Natural killer cell (primary cell): ENCODE measurements around the gene ZC3HAV1. TPM values are rescaled to one million over a fixed set of nuclear protein-coding genes. Genes with fewer than 3 reads are reported as not detected.

Experiments
- ATAC-seq, 3 donors: fragments of 150-1000 bp in 2 of 3; fragments of 200-7000 bp in 1 of 3; cut with Tn5 transposase; 1 replicate in 1 of 3; 2 replicates in 2 of 3; pipeline ENCODE4 v1.10.0; 2021; ENCODE audit warnings: mild to moderate bottlenecking in 2 of 3, moderate library complexity in 2 of 3
- DNase-seq, 2 donors: peaks; one replicate each; pipeline versions ENCODE4 v3.0.0 to v3.0.0-alpha.2; 2013 to 2021; ENCODE audit warnings: mixed read lengths in 1 of 2
- H3K27ac ChIP-seq: one replicate; pipeline ENCODE4 v1.5.1; 2013; ENCODE audit warnings: mild to moderate bottlenecking, low read length
- H3K27me3 ChIP-seq: one replicate; pipeline ENCODE4 v1.6.1; 2013; ENCODE audit warnings: low read length; ENCODE audit not compliant: control insufficient read depth, insufficient read depth
- H3K36me3 ChIP-seq: one replicate; pipeline ENCODE4 v1.6.1; 2013; ENCODE audit warnings: low read length; ENCODE audit not compliant: control insufficient read depth, insufficient read depth
- H3K4me1 ChIP-seq: one replicate; pipeline ENCODE4 v1.6.1; 2013; ENCODE audit warnings: low read length; ENCODE audit not compliant: control insufficient read depth, insufficient read depth
- H3K4me3 ChIP-seq: one replicate; pipeline ENCODE4 v1.5.1; 2013; ENCODE audit warnings: low read length
- H3K9me3 ChIP-seq: one replicate; pipeline ENCODE4 v1.6.1; 2013; ENCODE audit warnings: low read length; ENCODE audit not compliant: control insufficient read depth, insufficient read depth
- H3K27ac Mint-ChIP-seq, 2 donors: one replicate each; pipeline ENCODE4 v1.8.0; 2022; ENCODE audit warnings: mild to moderate bottlenecking in 2 of 2, mixed read lengths in 2 of 2, moderate library complexity in 1 of 2
- H3K27me3 Mint-ChIP-seq, 2 donors: one replicate each; pipeline ENCODE4 v1.8.0; 2022; ENCODE audit warnings: low read depth in 2 of 2, mixed read lengths in 2 of 2
- H3K36me3 Mint-ChIP-seq: one replicate; pipeline ENCODE4 v1.8.0; 2022; ENCODE audit warnings: mixed read lengths
- H3K4me1 Mint-ChIP-seq, 2 donors: one replicate each; pipeline ENCODE4 v1.8.0; 2022; ENCODE audit warnings: mixed read lengths in 2 of 2
- H3K4me3 Mint-ChIP-seq: one replicate; pipeline ENCODE4 v1.8.0; 2022; ENCODE audit warnings: mild to moderate bottlenecking, moderate library complexity, mixed read lengths
- H3K9me3 Mint-ChIP-seq, 2 donors: one replicate each; pipeline ENCODE4 v1.8.0; 2022; ENCODE audit warnings: mixed read lengths in 2 of 2
- WGBS: methylation state at CpG from one replicate; pipeline ENCODE4 v1.1.7; 2013; ENCODE audit warnings: missing lambda C conversion rate; ENCODE audit not compliant: insufficient coverage; 5-methylcytosine and 5-hydroxymethylcytosine counted together
- intact Hi-C: fragments of 100-400 bp; cut with micrococcal nuclease; formaldehyde crosslinking; loops from one replicate; pipeline ENCODE4 v1.14.2; 2022
- total RNA-seq, 4 donors: library from RNA; stranded (reverse); fragments of 120-200 nt in 1 of 4; gene quantifications; one replicate each; pipeline versions ENCODE4 v1.2.3 to v1.2.4, GENCODE V29; 2013 to 2022
- TF ChIP-seq, protein P1 (sequence below): fragments of 200-600 bp; IDR thresholded peaks from one replicate; pipeline ENCODE4 v1.8.0; 2022; ENCODE audit warnings: antibody characterized with exemption

Gene ZC3HAV1
- 100 to 1,000 TPM; 129 to 153 (median 137) TPM for total RNA-seq
- 94.8 TPM for total RNA-seq (2013)

DNA sequence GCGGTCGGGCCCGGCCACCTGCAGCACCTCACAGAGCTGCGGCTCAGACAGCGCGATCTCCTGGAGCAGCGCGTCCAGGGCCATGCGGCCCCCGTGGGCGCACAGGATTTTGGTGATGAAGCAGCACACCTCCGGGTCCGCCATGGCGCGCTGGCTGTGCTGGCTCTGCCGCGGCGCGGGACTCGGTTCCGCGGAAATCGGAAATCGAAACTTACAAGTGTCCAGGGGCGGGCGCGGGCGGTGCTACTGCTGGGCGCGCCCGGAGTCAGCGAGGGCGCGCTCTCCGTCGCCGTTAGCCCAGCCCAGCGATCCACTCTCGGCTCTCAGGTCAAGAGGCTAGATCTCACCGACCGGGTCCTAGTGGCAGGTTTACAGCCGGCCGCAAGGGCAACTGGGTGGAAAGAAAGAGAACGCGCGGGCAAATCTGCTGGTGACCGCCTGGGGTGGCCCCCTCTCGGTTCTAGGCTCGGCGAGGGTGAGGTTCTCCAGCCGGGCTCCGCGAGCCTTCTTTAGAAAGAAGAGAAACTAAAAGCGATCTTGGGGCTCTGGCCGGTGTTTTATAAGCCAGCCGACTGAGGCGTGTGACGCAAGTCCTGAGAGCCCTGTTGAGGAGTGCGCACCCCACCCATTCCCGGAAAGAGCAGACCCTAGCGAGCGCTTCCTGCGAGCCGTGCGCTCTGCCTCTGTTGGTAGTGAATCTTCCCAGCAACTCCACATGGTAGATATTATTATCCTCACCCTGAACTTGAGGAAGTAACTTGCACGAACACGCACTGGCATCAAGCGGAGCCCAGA is at the start of gene ZC3HAV1:
TSS of gene ZC3HAV1 (minus strand) at position 533 of the 795 bp plus-strand sequence. CDS start at position 144, 389 bp downstream.
- Mint-ChIP-seq H3K27ac (peak within 1 kb of the TSS; percentile 96 to 99), H3K4me1 (peaks cover 50 to 51% of the 10 kb centered on the region in 2 donors), H3K36me3 (peaks cover 10% of the 10 kb centered on the region), H3K4me3 (peak within 1 kb of the TSS; percentile 97), H3K27me3 (no peaks in the 10 kb centered on the region), H3K9me3 (peaks cover 0 to 4% of the 10 kb centered on the region in 2 donors)
- intact Hi-C loops: loop anchor here (1.0 to 5.0 kb wide), 4 partner anchors 14 to 231 kb away; partner anchors contain the start of gene UBN2
- Histone ChIP-seq H3K4me3 (peak within 1 kb of the TSS; percentile 91), H3K27me3 (no peaks in the 10 kb centered on the region), H3K27ac (peak within 1 kb of the TSS; percentile 89), H3K36me3 (no peaks in the 10 kb centered on the region), H3K9me3 (no peaks in the 10 kb centered on the region), H3K4me1 (peaks cover 17% of the 10 kb centered on the region)
- DNase-seq: peak; percentile 83 to 97
- ATAC-seq: peak; percentile 80 to 91 (median 83)
- TF ChIP-seq, protein P1, sequence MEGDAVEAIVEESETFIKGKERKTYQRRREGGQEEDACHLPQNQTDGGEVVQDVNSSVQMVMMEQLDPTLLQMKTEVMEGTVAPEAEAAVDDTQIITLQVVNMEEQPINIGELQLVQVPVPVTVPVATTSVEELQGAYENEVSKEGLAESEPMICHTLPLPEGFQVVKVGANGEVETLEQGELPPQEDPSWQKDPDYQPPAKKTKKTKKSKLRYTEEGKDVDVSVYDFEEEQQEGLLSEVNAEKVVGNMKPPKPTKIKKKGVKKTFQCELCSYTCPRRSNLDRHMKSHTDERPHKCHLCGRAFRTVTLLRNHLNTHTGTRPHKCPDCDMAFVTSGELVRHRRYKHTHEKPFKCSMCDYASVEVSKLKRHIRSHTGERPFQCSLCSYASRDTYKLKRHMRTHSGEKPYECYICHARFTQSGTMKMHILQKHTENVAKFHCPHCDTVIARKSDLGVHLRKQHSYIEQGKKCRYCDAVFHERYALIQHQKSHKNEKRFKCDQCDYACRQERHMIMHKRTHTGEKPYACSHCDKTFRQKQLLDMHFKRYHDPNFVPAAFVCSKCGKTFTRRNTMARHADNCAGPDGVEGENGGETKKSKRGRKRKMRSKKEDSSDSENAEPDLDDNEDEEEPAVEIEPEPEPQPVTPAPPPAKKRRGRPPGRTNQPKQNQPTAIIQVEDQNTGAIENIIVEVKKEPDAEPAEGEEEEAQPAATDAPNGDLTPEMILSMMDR: no peak
- WGBS: under 1% methylated on average over 68 of the region's 68 CpGs

DNA sequence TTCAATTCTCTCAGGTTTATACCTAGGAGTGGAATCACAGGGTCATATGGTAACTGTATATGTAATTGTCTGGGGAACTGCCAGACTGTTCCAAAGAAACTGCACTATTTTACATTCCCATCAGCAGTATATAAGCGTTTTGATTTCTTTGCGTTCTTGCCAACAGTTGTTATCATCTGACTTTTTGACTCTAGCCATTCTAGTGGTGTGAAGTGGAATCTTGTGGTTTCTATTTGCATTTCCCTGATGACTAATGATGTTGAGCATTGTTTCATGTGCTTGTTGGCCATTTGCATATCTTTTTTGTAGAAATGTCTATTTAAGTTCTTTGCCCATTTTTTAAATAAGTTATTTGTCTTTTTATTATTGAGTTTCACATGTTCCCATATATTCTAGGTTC is 44.3 kb upstream of the ZC3HAV1 start:
- Histone ChIP-seq H3K36me3 (no peaks in the 10 kb centered on the region), H3K27me3 (no peaks in the 10 kb centered on the region), H3K4me1 (no peaks in the 10 kb centered on the region), H3K9me3 (no peaks in the 10 kb centered on the region), H3K4me3 (no peak overlapping the region), H3K27ac (no peak overlapping the region)
- no peaks in the 10 kb centered on the region for H3K9me3 Mint-ChIP-seq
- H3K27me3 Mint-ChIP-seq: peaks cover 0 to 2% of the 10 kb centered on the region in 2 donors
- TF ChIP-seq, protein P1: no peak
- H3K4me1 Mint-ChIP-seq: no peaks in the 10 kb centered on the region
- 73% methylated on average over 2 of the region's 2 CpGs for WGBS
- ATAC-seq (no peak), DNase-seq (no peak)
- H3K4me3 Mint-ChIP-seq: no peak overlapping the region
- intact Hi-C loops: no loop called here
- no peaks in the 10 kb centered on the region for H3K36me3 Mint-ChIP-seq
- no peak overlapping the region for H3K27ac Mint-ChIP-seq

DNA sequence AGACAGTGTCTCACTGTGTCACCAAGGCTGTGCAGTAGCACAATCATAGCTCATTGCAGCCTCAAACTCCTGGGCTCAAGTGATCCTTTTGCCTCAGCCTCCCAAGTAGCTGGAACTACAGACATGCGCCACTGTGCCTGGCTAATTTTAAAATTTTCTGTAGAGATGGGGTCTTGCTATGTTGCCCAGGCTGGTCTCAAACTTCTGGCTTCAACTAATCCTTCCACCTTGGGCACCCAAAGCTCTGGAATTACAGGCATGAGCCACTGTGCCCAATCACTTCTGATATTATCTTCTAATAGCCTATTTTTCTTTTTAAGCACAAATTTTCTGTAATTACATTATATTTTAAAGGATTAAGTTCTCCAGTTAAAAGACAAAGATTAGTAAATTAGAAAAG is 42.6 kb upstream of the ZC3HAV1 start:
- Mint-ChIP-seq H3K4me1 (no peaks in the 10 kb centered on the region), H3K36me3 (no peaks in the 10 kb centered on the region), H3K4me3 (no peak overlapping the region), H3K27ac (no peak overlapping the region), H3K9me3 (no peaks in the 10 kb centered on the region), H3K27me3 (peaks cover 0 to 2% of the 10 kb centered on the region in 2 donors)
- Histone ChIP-seq H3K27me3 (no peaks in the 10 kb centered on the region), H3K9me3 (no peaks in the 10 kb centered on the region), H3K4me3 (no peak overlapping the region), H3K27ac (no peak overlapping the region), H3K36me3 (no peaks in the 10 kb centered on the region), H3K4me1 (no peaks in the 10 kb centered on the region)
- no peak for DNase-seq
- intact Hi-C loops: no loop called here
- ATAC-seq: no peak
- 88% methylated on average over 1 of the region's 1 CpG for WGBS
- TF ChIP-seq, protein P1: no peak
